Endothelial cell of umbilical vein (primary cell): ENCODE data around the gene PRRT4.

Source experiments
- CTCF ChIP-seq, 2 donors: IDR thresholded peaks; 1 replicate in 1 of 2; 2 replicates in 1 of 2; pipeline ENCODE4 v1.5.1; 2011; ENCODE audit warnings: low read length in 2 of 2, mild to moderate bottlenecking in 2 of 2, moderate library complexity in 2 of 2, control low read depth in 1 of 2, inconsistent platforms in 1 of 2, low read depth in 1 of 2; ENCODE audit not compliant: insufficient read depth in 1 of 2; ENCODE audit errors: extremely low read depth in 1 of 2
- EZH2 ChIP-seq: IDR thresholded peaks from 2 replicates; pipeline ENCODE4 v1.6.1; 2012; ENCODE audit warnings: borderline replicate concordance, low read depth, mild to moderate bottlenecking, moderate library complexity, low read length, inconsistent platforms; ENCODE audit not compliant: severe bottlenecking
- GATA2 ChIP-seq: IDR thresholded peaks from 2 replicates; pipeline ENCODE4 v1.7.0; 2011; ENCODE audit warnings: low read depth, mild to moderate bottlenecking, moderate library complexity, mixed read lengths, low read length; ENCODE audit not compliant: insufficient read length, insufficient read depth
- JUN ChIP-seq: IDR thresholded peaks from 2 replicates; pipeline ENCODE4 v1.6.1; 2011; ENCODE audit warnings: borderline replicate concordance, low read depth; ENCODE audit not compliant: insufficient read length, insufficient read depth
- MAX ChIP-seq: IDR thresholded peaks from 2 replicates; pipeline ENCODE4 v1.6.1; 2011; ENCODE audit not compliant: insufficient read depth, insufficient read length
- POLR2A ChIP-seq: IDR thresholded peaks from 2 replicates; pipeline ENCODE4 v1.6.1; 2012; ENCODE audit warnings: low read depth, mild to moderate bottlenecking, control low read depth, low read length
- POLR2AphosphoS5 ChIP-seq: IDR thresholded peaks from 2 replicates; pipeline ENCODE4 v1.6.1; 2012; ENCODE audit warnings: low read depth, mild to moderate bottlenecking, control low read depth, low read length, moderate library complexity; ENCODE audit not compliant: insufficient read depth

GRCh38 chr7:128408709-128409595 is 47.5 kb upstream of the PRRT4 start:
- no peak for TF ChIP-seq POLR2A
- no peak for TF ChIP-seq CTCF (IDR thresholded peaks at IDR 0.05; ENCODE audit: extremely low read depth in 1 of 2, insufficient read depth in 1 of 2, low read depth in 1 of 2, low read length in 2 of 2)
- no peak for TF ChIP-seq POLR2AphosphoS5
- peak; percentile 36 for TF ChIP-seq EZH2
- TF ChIP-seq MAX = no peak
- no peak for TF ChIP-seq JUN
- TF ChIP-seq GATA2 = no peak
